H9 (cell line): ENCODE data around the gene SUPT3H. TPM values are rescaled to one million over a fixed set of nuclear protein-coding genes. Genes with fewer than 3 reads are reported as not detected.

Experiments
- DNase-seq: peaks from one replicate; pipeline ENCODE4 v3.0.0-alpha.2; 2017
- H2AFZ ChIP-seq: one replicate; pipeline ENCODE4 v1.6.1; 2013; ENCODE audit warnings: mild to moderate bottlenecking, low read length, control low read depth, moderate library complexity
- H2AK5ac ChIP-seq: 2 replicates; pipeline ENCODE4 v1.6.1; 2013; ENCODE audit warnings: low read length, control low read depth, mixed read lengths; ENCODE audit not compliant: insufficient read length
- H2BK120ac ChIP-seq: one replicate; pipeline ENCODE4 v1.6.1; 2013; ENCODE audit warnings: low read depth, mild to moderate bottlenecking, low read length, control low read depth, inconsistent platforms; ENCODE audit not compliant: poor library complexity, severe bottlenecking
- H2BK12ac ChIP-seq: 2 replicates; pipeline ENCODE4 v1.6.1; 2013; ENCODE audit warnings: low read length, control low read depth, mixed read lengths, low read depth; ENCODE audit not compliant: insufficient read length
- H2BK15ac ChIP-seq: 2 replicates; pipeline ENCODE4 v1.6.1; 2013; ENCODE audit warnings: low read depth, low read length, control low read depth
- H2BK20ac ChIP-seq: one replicate; pipeline ENCODE4 v1.6.1; 2013; ENCODE audit warnings: low read depth, mild to moderate bottlenecking, low read length, control low read depth, inconsistent platforms; ENCODE audit not compliant: poor library complexity, severe bottlenecking
- H2BK5ac ChIP-seq: 2 replicates; pipeline ENCODE4 v1.6.1; 2013; ENCODE audit warnings: low read length, control low read depth, mixed read lengths; ENCODE audit not compliant: insufficient read length
- H3K14ac ChIP-seq: 2 replicates; pipeline ENCODE4 v1.6.1; 2013; ENCODE audit warnings: low read length, control low read depth; ENCODE audit not compliant: insufficient read depth
- H3K18ac ChIP-seq: 2 replicates; pipeline ENCODE4 v1.6.1; 2013; ENCODE audit warnings: low read depth, mild to moderate bottlenecking, mixed read lengths, low read length, control low read depth; ENCODE audit not compliant: insufficient read length
- H3K23ac ChIP-seq: 2 replicates; pipeline ENCODE4 v1.6.1; 2013; ENCODE audit warnings: low read length, control low read depth, mixed read lengths, low read depth; ENCODE audit not compliant: insufficient read length
- H3K23me2 ChIP-seq: 2 replicates; pipeline ENCODE4 v1.6.1; 2013; ENCODE audit warnings: low read depth, mild to moderate bottlenecking, mixed read lengths, low read length, control low read depth; ENCODE audit not compliant: insufficient read length, poor library complexity, severe bottlenecking
- H3K27ac ChIP-seq: 2 replicates; pipeline ENCODE4 v1.5.1; 2013; ENCODE audit warnings: low read length, control low read depth, mixed read lengths, low read depth; ENCODE audit not compliant: insufficient read length
- H3K27me3 ChIP-seq: 2 replicates; pipeline ENCODE4 v1.6.1; 2013; ENCODE audit warnings: low read length, control low read depth, inconsistent platforms; ENCODE audit not compliant: insufficient read depth
- H3K4ac ChIP-seq: 2 replicates; pipeline ENCODE4 v1.6.1; 2013; ENCODE audit warnings: low read depth, mild to moderate bottlenecking, control low read depth, inconsistent platforms, low read length, moderate library complexity
- H3K4me1 ChIP-seq: 2 replicates; pipeline ENCODE4 v1.6.1; 2013; ENCODE audit warnings: low read length, control low read depth, inconsistent platforms; ENCODE audit not compliant: insufficient read depth
- H3K4me2 ChIP-seq: 2 replicates; pipeline ENCODE4 v1.6.1; 2013; ENCODE audit warnings: low read length, control low read depth, mixed read lengths; ENCODE audit not compliant: insufficient read length, insufficient read depth
- H3K56ac ChIP-seq: 2 replicates; pipeline ENCODE4 v1.6.1; 2013; ENCODE audit warnings: low read depth, mild to moderate bottlenecking, mixed read lengths, low read length, control low read depth; ENCODE audit not compliant: insufficient read length
- H3K79me1 ChIP-seq: 2 replicates; pipeline ENCODE4 v1.6.1; 2013; ENCODE audit warnings: low read depth, mild to moderate bottlenecking, moderate library complexity, low read length, control low read depth, inconsistent platforms; ENCODE audit not compliant: insufficient read depth, poor library complexity, severe bottlenecking
- H3K79me2 ChIP-seq: 2 replicates; pipeline ENCODE4 v1.6.1; 2013; ENCODE audit warnings: low read length, control low read depth, inconsistent platforms; ENCODE audit not compliant: insufficient read depth
- H3K9ac ChIP-seq: 2 replicates; pipeline ENCODE4 v1.6.1; 2013; ENCODE audit warnings: low read length, control low read depth, mixed read lengths; ENCODE audit not compliant: insufficient read length; ENCODE audit errors: extremely low read depth
- H3K9me3 ChIP-seq: one replicate; pipeline ENCODE4 v1.6.1; 2013; ENCODE audit warnings: low read depth, low read length, inconsistent platforms; ENCODE audit not compliant: control insufficient read depth
- H3T11ph ChIP-seq: one replicate; pipeline ENCODE4 v1.6.1; 2013; ENCODE audit warnings: mild to moderate bottlenecking, low read length, control low read depth, inconsistent platforms
- H4K20me1 ChIP-seq: one replicate; pipeline ENCODE4 v1.6.1; 2013; ENCODE audit not compliant: control insufficient read depth, insufficient read length, insufficient read depth
- H4K5ac ChIP-seq: 2 replicates; pipeline ENCODE4 v1.6.1; 2013; ENCODE audit warnings: low read depth, mild to moderate bottlenecking, mixed read lengths, low read length, control low read depth; ENCODE audit not compliant: insufficient read length
- H4K8ac ChIP-seq: replicated peaks from 2 replicates; pipeline ENCODE4 v1.6.1; 2013; ENCODE audit warnings: low read length, control low read depth, mixed read lengths, low read depth; ENCODE audit not compliant: insufficient read length
- H4K91ac ChIP-seq: 2 replicates; pipeline ENCODE4 v1.6.1; 2013; ENCODE audit warnings: low read depth, mild to moderate bottlenecking, moderate library complexity, mixed read lengths, low read length, control low read depth; ENCODE audit not compliant: insufficient read length
- H3K27ac Mint-ChIP-seq, 3 experiments: 2 replicates in 2 of 3; 3 replicates in 1 of 3; pipeline ENCODE4 v1.8.0; 2020 to 2021; ENCODE audit warnings: mixed read lengths in 3 of 3, mild to moderate bottlenecking in 1 of 3, moderate library complexity in 1 of 3
- H3K27me3 Mint-ChIP-seq: 2 replicates; pipeline ENCODE4 v1.8.0; 2021; ENCODE audit warnings: low read depth, mild to moderate bottlenecking, moderate library complexity, mixed read lengths
- H3K36me3 Mint-ChIP-seq, 3 experiments: 2 replicates in 2 of 3; 3 replicates in 1 of 3; pipeline ENCODE4 v1.8.0; 2020 to 2021; ENCODE audit warnings: low read depth in 3 of 3, mixed read lengths in 3 of 3; ENCODE audit not compliant: insufficient read depth in 1 of 3
- H3K4me1 Mint-ChIP-seq, 2 experiments: 2 replicates each; pipeline ENCODE4 v1.8.0; 2020; ENCODE audit warnings: mixed read lengths in 2 of 2
- H3K4me3 Mint-ChIP-seq, 2 experiments: 2 replicates in 1 of 2; 3 replicates in 1 of 2; pipeline ENCODE4 v1.8.0; 2020 to 2021; ENCODE audit warnings: mild to moderate bottlenecking in 2 of 2, mixed read lengths in 2 of 2, moderate library complexity in 1 of 2
- H3K9me3 Mint-ChIP-seq, 2 experiments: 2 replicates in 1 of 2; 3 replicates in 1 of 2; pipeline ENCODE4 v1.8.0; 2020; ENCODE audit warnings: mild to moderate bottlenecking in 2 of 2, mixed read lengths in 2 of 2, moderate library complexity in 1 of 2
- WGBS: extraction: QIAGEN DNeasy Blood & Tissue Kit; methylation state at CpG from one replicate; pipeline ENCODE4 v1.1.7; 2013; ENCODE audit warnings: missing lambda C conversion rate, low lambda C conversion rate, mixed read lengths; ENCODE audit not compliant: insufficient read length; ENCODE audit errors: extremely low coverage; 5-methylcytosine and 5-hydroxymethylcytosine counted together
- total RNA-seq: library from RNA; stranded (reverse); gene quantifications from 2 replicates; pipeline ENCODE4 v1.2.1, GENCODE V29; 2021
- TF ChIP-seq, protein P1 (sequence below): fragments of 200-600 bp; sonication (generic); conservative IDR thresholded peaks from 3 replicates; pipeline ENCODE4 v1.8.0; 2021; ENCODE audit warnings: antibody characterized with exemption, mild to moderate bottlenecking

The SUPT3H gene
- total RNA-seq, 1 experiment from 2014 or later, result 22.5 TPM

DNA sequence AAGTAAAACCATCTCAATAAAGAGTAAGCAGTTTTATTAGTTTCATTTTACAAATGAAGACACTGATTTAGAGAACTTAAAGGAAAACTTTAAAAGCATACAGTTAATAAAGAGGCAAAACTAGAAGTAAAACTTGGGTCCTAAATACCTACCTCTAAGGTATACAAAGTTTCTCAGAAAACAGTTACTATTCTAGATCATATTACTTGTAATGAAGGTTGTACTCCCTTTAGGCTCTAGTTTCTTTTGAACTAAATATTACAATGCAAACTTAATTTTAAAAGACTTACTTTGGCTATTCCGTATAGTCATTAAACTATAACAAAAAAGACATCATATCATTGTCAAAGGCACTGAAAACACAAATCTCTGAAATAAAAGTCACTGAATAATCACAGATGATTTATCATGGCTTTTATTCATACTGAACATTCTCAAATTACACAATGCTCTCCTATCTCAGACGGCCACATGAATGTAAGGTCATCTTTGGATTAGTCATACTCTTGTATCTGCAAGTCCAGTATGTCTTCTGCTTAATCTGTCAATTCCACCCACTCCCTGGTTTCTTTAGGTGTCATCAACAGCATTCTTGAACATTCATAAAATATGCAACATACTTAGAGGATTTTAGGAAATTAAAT is 411.2 kb downstream of the SUPT3H start:
- H3K27me3 Mint-ChIP-seq, result no peaks in the 10 kb centered on the region
- H4K91ac ChIP-seq, result no peak overlapping the region
- no peaks in the 10 kb centered on the region for H3K27me3 ChIP-seq
- H3K36me3 Mint-ChIP-seq, result peaks cover 2 to 6% (median 5%) of the 10 kb centered on the region in 3 experiments; a peak in 6 of 7 replicates
- no peaks in the 10 kb centered on the region for H3K79me1 ChIP-seq
- no peaks in the 10 kb centered on the region for H4K20me1 ChIP-seq
- no peak overlapping the region for H3K23ac ChIP-seq
- no peaks in the 10 kb centered on the region for H3K9me3 ChIP-seq
- no peaks in the 10 kb centered on the region for H3K4me1 ChIP-seq
- no peak overlapping the region for H3K4ac ChIP-seq
- H2BK5ac ChIP-seq, result no peak overlapping the region
- no peak overlapping the region for H2BK12ac ChIP-seq
- no peak overlapping the region for H2AK5ac ChIP-seq
- H3K56ac ChIP-seq, result no peak overlapping the region
- H3K18ac ChIP-seq, result no peak overlapping the region
- H4K5ac ChIP-seq, result no peak overlapping the region
- no peak overlapping the region for H2BK20ac ChIP-seq
- no peak overlapping the region for H3K4me2 ChIP-seq
- no peak overlapping the region for H2AFZ ChIP-seq
- H3K27ac Mint-ChIP-seq, result no peak overlapping the region
- no peak overlapping the region for H4K8ac ChIP-seq
- H3K79me2 ChIP-seq, result no peaks in the 10 kb centered on the region
- no peak overlapping the region for H3T11ph ChIP-seq
- H3K27ac ChIP-seq, result no peak overlapping the region
- H2BK120ac ChIP-seq, result no peak overlapping the region
- H3K9me3 Mint-ChIP-seq, result peaks cover 4 to 5% of the 10 kb centered on the region in 2 experiments; a peak in 4 of 5 replicates
- no peaks in the 10 kb centered on the region for H3K23me2 ChIP-seq
- H3K4me3 Mint-ChIP-seq, result no peak overlapping the region
- no peaks in the 10 kb centered on the region for H3K4me1 Mint-ChIP-seq
- H3K14ac ChIP-seq, result no peak overlapping the region
- TF ChIP-seq, protein P1, sequence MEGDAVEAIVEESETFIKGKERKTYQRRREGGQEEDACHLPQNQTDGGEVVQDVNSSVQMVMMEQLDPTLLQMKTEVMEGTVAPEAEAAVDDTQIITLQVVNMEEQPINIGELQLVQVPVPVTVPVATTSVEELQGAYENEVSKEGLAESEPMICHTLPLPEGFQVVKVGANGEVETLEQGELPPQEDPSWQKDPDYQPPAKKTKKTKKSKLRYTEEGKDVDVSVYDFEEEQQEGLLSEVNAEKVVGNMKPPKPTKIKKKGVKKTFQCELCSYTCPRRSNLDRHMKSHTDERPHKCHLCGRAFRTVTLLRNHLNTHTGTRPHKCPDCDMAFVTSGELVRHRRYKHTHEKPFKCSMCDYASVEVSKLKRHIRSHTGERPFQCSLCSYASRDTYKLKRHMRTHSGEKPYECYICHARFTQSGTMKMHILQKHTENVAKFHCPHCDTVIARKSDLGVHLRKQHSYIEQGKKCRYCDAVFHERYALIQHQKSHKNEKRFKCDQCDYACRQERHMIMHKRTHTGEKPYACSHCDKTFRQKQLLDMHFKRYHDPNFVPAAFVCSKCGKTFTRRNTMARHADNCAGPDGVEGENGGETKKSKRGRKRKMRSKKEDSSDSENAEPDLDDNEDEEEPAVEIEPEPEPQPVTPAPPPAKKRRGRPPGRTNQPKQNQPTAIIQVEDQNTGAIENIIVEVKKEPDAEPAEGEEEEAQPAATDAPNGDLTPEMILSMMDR, result no peak
- no peak for DNase-seq
- no peak overlapping the region for H2BK15ac ChIP-seq
- H3K9ac ChIP-seq, result no peak overlapping the region
- WGBS, result no CpG with 5 or more reads among the region's 2 CpGs
